K562 (cell line): ENCODE results near the gene MILR1. TPM values are rescaled to one million over a fixed set of nuclear protein-coding genes. Genes with fewer than 3 reads are reported as not detected.

Experiments used
- ATAC-seq: fragments of 200-7000 bp; cut with Tn5 transposase; 3 replicates; pipeline ENCODE4 v1.9.1; 2020; ENCODE audit warnings: moderate library complexity
- BruUV-seq: library from RNA; stranded (reverse); fragments of 400-500 nt; replicated peaks from 2 replicates; lab custom pipeline; 2021; lab: Mats Ljungman, UMichigan
- CTCF ChIA-PET: fragments of 300-600 bp; formaldehyde crosslinking; extraction: SDS; loops from one replicate; lab custom pipeline; 2021; ENCODE audit warnings: low intra/inter-chr PET ratio; lab: Yijun Ruan, JAX
- POLR2A ChIA-PET: fragments of 300-600, 350-650 bp; sonication (Branson Sonifier 250); formaldehyde crosslinking; extraction: SDS; loops from one replicate; lab custom pipeline; 2021; ENCODE audit warnings: antibody characterized with exemption, inconsistent platforms; lab: Yijun Ruan, JAX
- DNase-seq, 4 experiments: peaks; one replicate each; pipeline versions ENCODE4 v3.0.0 to v3.0.0-alpha.2; 2011 to 2018; ENCODE audit warnings: low spot score in 3 of 4, mixed read lengths in 3 of 4; ENCODE audit errors: extremely low read depth in 1 of 4
- FAIRE-seq: peaks from 2 replicates; lab custom pipeline; 2011; peaks lifted over from hg19 to GRCh38; lab: Jason Lieb, UNC
- H2AFZ ChIP-seq: 2 replicates; pipeline ENCODE4 v1.6.0; 2011; ENCODE audit warnings: low read depth, low read length, control low read depth, inconsistent platforms
- H3K27ac ChIP-seq: fragments of 200-600 bp; 3 replicates; pipeline ENCODE4 v1.8.0; 2011; ENCODE audit warnings: low read depth, mild to moderate bottlenecking, control low read depth, inconsistent platforms, low read length, moderate library complexity, mixed read lengths; ENCODE audit errors: extremely low read depth
- H3K27me3 ChIP-seq, 2 experiments: fragments of 300-600 bp in 1 of 2; 2 replicates in 1 of 2; 3 replicates in 1 of 2; pipeline versions ENCODE4 v1.6.0 to v1.8.0; 2011; ENCODE audit warnings: inconsistent platforms in 2 of 2, low read length in 2 of 2, mild to moderate bottlenecking in 1 of 2, mixed read lengths in 1 of 2, moderate library complexity in 1 of 2; ENCODE audit not compliant: control insufficient read depth in 2 of 2, insufficient read depth in 2 of 2
- H3K36me3 ChIP-seq: fragments of 300-600 bp; 3 replicates; pipeline ENCODE4 v1.8.0; 2011; ENCODE audit warnings: mild to moderate bottlenecking, low read length, inconsistent platforms; ENCODE audit not compliant: control insufficient read depth, insufficient read depth
- H3K4me1 ChIP-seq, 2 experiments: fragments of 200-600 bp in 1 of 2; replicated peaks in 1 of 2; 2 replicates in 1 of 2; 3 replicates in 1 of 2; pipeline versions ENCODE4 v1.5.1 to v1.8.0; 2011; ENCODE audit warnings: inconsistent platforms in 2 of 2, low read length in 2 of 2, mild to moderate bottlenecking in 1 of 2, mixed read lengths in 1 of 2, moderate library complexity in 1 of 2; ENCODE audit not compliant: control insufficient read depth in 2 of 2, insufficient read depth in 2 of 2
- H3K4me2 ChIP-seq: 2 replicates; pipeline ENCODE4 v1.6.1; 2011; ENCODE audit warnings: low read length, control low read depth, inconsistent platforms, mixed read lengths; ENCODE audit not compliant: insufficient read depth
- H3K4me3 ChIP-seq: fragments of 200-600 bp; sonication (generic), shearing (Covaris generic); 2 replicates; pipeline ENCODE4 v1.5.1; 2016; ENCODE audit warnings: control low read depth, inconsistent platforms
- H3K79me2 ChIP-seq: fragments of 200-600 bp; 3 replicates; pipeline ENCODE4 v1.8.0; 2011; ENCODE audit warnings: low read length, inconsistent platforms; ENCODE audit not compliant: control insufficient read depth, insufficient read depth
- H3K9ac ChIP-seq, 2 experiments: 2 replicates each; pipeline versions ENCODE4 v1.6.0 to v1.6.1; 2011; ENCODE audit warnings: low read depth in 2 of 2, low read length in 2 of 2, control low read depth in 1 of 2, inconsistent platforms in 1 of 2, mild to moderate bottlenecking in 1 of 2, mixed read lengths in 1 of 2; ENCODE audit not compliant: insufficient read depth in 1 of 2
- H3K9me1 ChIP-seq: one replicate; pipeline ENCODE4 v1.6.0; 2011; ENCODE audit warnings: inconsistent platforms, mild to moderate bottlenecking, low read length, moderate library complexity; ENCODE audit not compliant: control insufficient read depth, insufficient read depth
- H3K9me3 ChIP-seq: replicated peaks from 2 replicates; pipeline ENCODE4 v1.5.1; 2011; ENCODE audit warnings: low read depth, low read length, inconsistent platforms; ENCODE audit not compliant: control insufficient read depth, insufficient read depth
- H4K20me1 ChIP-seq: replicated peaks from 2 replicates; pipeline ENCODE4 v1.6.1; 2011; ENCODE audit warnings: low read length, inconsistent platforms, mixed read lengths; ENCODE audit not compliant: control insufficient read depth, insufficient read depth
- BRCA1 ChIP-seq, 2 experiments: fragments of 450-650 bp in 1 of 2; sonication (generic) in 1 of 2; formaldehyde crosslinking in 1 of 2; IDR thresholded peaks; 2 replicates each; pipeline versions ENCODE4 v1.5.0 to v1.6.1; 2017 to 2020; ENCODE audit warnings: mild to moderate bottlenecking in 1 of 2, missing genetic modification reagents in 1 of 2
- MIER1 ChIP-seq: fragments of 450-650 bp; IDR thresholded peaks from 2 replicates; pipeline ENCODE4 v1.6.1; 2016; ENCODE audit warnings: antibody characterized with exemption, mild to moderate bottlenecking, low read depth
- POU5F1 ChIP-seq: fragments of 150-350 bp; IDR thresholded peaks from 2 replicates; pipeline ENCODE4 v1.6.1; 2014; ENCODE audit warnings: borderline replicate concordance, low read length, low read depth, mild to moderate bottlenecking; ENCODE audit not compliant: partially characterized antibody
- TAF1 ChIP-seq: IDR thresholded peaks from 2 replicates; pipeline ENCODE4 v1.6.1; 2011; ENCODE audit warnings: mild to moderate bottlenecking, low read length, moderate library complexity; ENCODE audit not compliant: insufficient read depth, control insufficient read depth, severe bottlenecking; ENCODE audit errors: extremely low read depth
- U2AF2 ChIP-seq: fragments of 200-400 bp; formaldehyde crosslinking; optimal IDR thresholded peaks from 2 replicates; pipeline ENCODE3; 2017; ENCODE audit warnings: low read depth, mild to moderate bottlenecking, low read length
- ZFP30 ChIP-seq: fragments of 250-450 bp; sonication (Bioruptor Pico); IDR thresholded peaks from 2 replicates; pipeline ENCODE4 v1.8.0; 2022; ENCODE audit warnings: moderate library complexity, mild to moderate bottlenecking, inconsistent platforms, borderline replicate concordance
- ZFX ChIP-seq: sonication (generic); formaldehyde crosslinking; IDR thresholded peaks from 2 replicates; pipeline ENCODE4 v1.8.0; 2022; ENCODE audit warnings: mild to moderate bottlenecking, missing genetic modification reagents, moderate library complexity
- WGBS: fragments of 100-300 bp; shearing (Covaris generic); methylation state at CpG from one replicate; pipeline ENCODE4 v1.1.6; 2016; ENCODE audit warnings: low coverage, mixed read lengths; ENCODE audit not compliant: insufficient coverage; ENCODE audit errors: missing lambda C conversion rate; 5-methylcytosine and 5-hydroxymethylcytosine counted together
- in situ Hi-C: fragments of 300-500 bp; cut with MboI; formaldehyde crosslinking; loops from 4 replicates; pipeline ENCODE4 v1.15.0; 2018; ENCODE audit warnings: inconsistent platforms, mixed read lengths
- intact Hi-C: fragments of 100-400 bp; cut with micrococcal nuclease; formaldehyde crosslinking; loops from 2 replicates; pipeline ENCODE4 v1.14.2; 2022
- polyA plus RNA-seq, 8 experiments: library from polyadenylated mRNA; depleted of rRNA in 4 of 8; stranded (reverse) in 5 of 8; unstranded in 3 of 8; fragments of >200 nt; fragmentation: Nextera tagmentation in 2 of 8; fragmentation: Illumina TruSeq in 1 of 8; extraction: Ambion mirVana in 2 of 8; extraction: Trizol in 1 of 8; gene quantifications; 2 replicates each; pipeline versions ENCODE4 v1.2.1 to v1.2.3, GENCODE V29; 2011 to 2014; ENCODE audit warnings: inconsistent platforms in 1 of 8, missing spikeins in 1 of 8
- total RNA-seq, 7 experiments: library from RNA; depleted of rRNA in 6 of 7; stranded (reverse); fragments of >200 nt in 6 of 7; fragmentation: Illumina TruSeq in 2 of 7; extraction: Trizol in 2 of 7; gene quantifications; 2 replicates each; pipeline versions ENCODE4 v1.2.1 to v1.2.3, GENCODE V29; 2011 to 2021; ENCODE audit warnings: low replicate concordance in 1 of 7
- TF ChIP-seq, protein P1 (sequence below): IDR thresholded peaks from 2 replicates; pipeline ENCODE4 v1.6.1; 2012; ENCODE audit warnings: low read depth, low read length, improper control_type of control experiment, borderline replicate concordance
- TF ChIP-seq, protein P2 (sequence below): sonication (generic); formaldehyde crosslinking; IDR thresholded peaks from 2 replicates; pipeline ENCODE4 v1.8.0; 2022; ENCODE audit warnings: mild to moderate bottlenecking, missing genetic modification reagents
- TF ChIP-seq, protein P3 (sequence below): fragments of 200-400 bp; formaldehyde crosslinking; IDR thresholded peaks from 2 replicates; pipeline ENCODE4 v1.6.1; 2017; ENCODE audit warnings: mild to moderate bottlenecking, low read depth, low read length, moderate library complexity
- TF ChIP-seq, protein P4 (sequence below): fragments of 250-450 bp; sonication (Bioruptor Pico); IDR thresholded peaks from 2 replicates; pipeline ENCODE4 v1.9.0; 2021; ENCODE audit warnings: mild to moderate bottlenecking, inconsistent platforms
- TF ChIP-seq, protein P5 (sequence below): sonication (generic); formaldehyde crosslinking; IDR thresholded peaks from 2 replicates; pipeline ENCODE4 v1.9.0; 2022; ENCODE audit warnings: mild to moderate bottlenecking, missing genetic modification reagents

MILR1 gene
- total and polyA plus RNA-seq, 9 of the 15 experiments (the other 6 are each of a cell fraction or from before 2014, with no cell fraction given), result 3.8 to 14.1 (median 7.1) TPM

DNA sequence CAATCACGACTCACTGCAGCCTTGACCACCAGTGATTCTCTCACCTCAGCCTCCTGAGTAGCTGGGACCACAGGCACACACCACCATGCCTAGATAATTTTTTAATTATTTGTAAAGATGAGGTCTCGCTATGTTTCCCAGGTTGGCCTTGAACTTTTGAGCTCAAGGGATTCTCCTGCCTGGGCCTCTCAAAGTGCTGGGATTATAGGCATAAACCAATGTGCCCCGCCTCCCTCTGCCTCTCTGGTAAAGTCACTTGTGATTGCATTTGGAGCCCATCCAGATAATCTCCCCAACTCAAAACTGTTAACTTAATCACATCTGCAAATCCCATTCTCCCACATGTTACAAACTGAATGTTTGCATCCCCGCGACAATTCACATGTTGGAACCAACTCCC lies 46.4 kb upstream of the MILR1 start:
- in situ Hi-C loops (no loop called here), intact Hi-C loops (no loop called here)
- Histone ChIP-seq H4K20me1 (no peaks in the 10 kb centered on the region), H3K4me3 (no peak overlapping the region), H2AFZ (no peak overlapping the region), H3K9me3 (no peaks in the 10 kb centered on the region), H3K9ac (no peak overlapping the region), H3K9me1 (no peaks in the 10 kb centered on the region), H3K27ac (no peak overlapping the region), H3K4me1 (peaks cover 10 to 11% of the 10 kb centered on the region in 2 experiments), H3K79me2 (no peaks in the 10 kb centered on the region), H3K4me2 (no peak overlapping the region), H3K27me3 (no peaks in the 10 kb centered on the region), H3K36me3 (no peaks in the 10 kb centered on the region)
- no peak for ATAC-seq
- WGBS, result 55% methylated on average over 5 of the region's 5 CpGs
- BruUV-seq, result no TSS peak
- no peak for FAIRE-seq
- ChIA-PET CTCF (no interaction called here), POLR2A (no interaction called here)
- no peak for DNase-seq
- TF ChIP-seq POU5F1 (no peak), ZFX (CRISPR knock-in tag) (no peak), BRCA1 (IDR thresholded peaks at IDR 0.05) (no peak), BRCA1 (CRISPR knock-in tag; IDR thresholded peaks at IDR 0.05) (no peak), ZFP30 (CRISPR knock-in tag) (no peak), TAF1 (no peak), U2AF2 (no peak), MIER1 (no peak)
- TF ChIP-seq, protein P1, sequence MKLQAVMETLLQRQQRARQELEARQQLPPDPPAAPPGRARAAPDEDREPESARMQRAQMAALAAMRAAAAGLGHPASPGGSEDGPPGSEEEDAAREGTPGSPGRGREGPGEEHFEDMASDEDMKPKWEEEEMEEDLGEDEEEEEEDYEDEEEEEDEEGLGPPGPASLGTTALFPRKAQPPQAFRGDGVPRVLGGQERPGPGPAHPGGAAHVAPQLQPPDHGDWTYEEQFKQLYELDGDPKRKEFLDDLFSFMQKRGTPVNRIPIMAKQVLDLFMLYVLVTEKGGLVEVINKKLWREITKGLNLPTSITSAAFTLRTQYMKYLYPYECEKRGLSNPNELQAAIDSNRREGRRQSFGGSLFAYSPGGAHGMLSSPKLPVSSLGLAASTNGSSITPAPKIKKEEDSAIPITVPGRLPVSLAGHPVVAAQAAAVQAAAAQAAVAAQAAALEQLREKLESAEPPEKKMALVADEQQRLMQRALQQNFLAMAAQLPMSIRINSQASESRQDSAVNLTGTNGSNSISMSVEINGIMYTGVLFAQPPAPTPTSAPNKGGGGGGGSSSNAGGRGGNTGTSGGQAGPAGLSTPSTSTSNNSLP, result no peak
- TF ChIP-seq, protein P2, sequence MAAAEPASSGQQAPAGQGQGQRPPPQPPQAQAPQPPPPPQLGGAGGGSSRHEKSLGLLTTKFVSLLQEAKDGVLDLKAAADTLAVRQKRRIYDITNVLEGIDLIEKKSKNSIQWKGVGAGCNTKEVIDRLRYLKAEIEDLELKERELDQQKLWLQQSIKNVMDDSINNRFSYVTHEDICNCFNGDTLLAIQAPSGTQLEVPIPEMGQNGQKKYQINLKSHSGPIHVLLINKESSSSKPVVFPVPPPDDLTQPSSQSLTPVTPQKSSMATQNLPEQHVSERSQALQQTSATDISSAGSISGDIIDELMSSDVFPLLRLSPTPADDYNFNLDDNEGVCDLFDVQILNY (CRISPR knock-in tag), result no peak
- TF ChIP-seq, protein P3, sequence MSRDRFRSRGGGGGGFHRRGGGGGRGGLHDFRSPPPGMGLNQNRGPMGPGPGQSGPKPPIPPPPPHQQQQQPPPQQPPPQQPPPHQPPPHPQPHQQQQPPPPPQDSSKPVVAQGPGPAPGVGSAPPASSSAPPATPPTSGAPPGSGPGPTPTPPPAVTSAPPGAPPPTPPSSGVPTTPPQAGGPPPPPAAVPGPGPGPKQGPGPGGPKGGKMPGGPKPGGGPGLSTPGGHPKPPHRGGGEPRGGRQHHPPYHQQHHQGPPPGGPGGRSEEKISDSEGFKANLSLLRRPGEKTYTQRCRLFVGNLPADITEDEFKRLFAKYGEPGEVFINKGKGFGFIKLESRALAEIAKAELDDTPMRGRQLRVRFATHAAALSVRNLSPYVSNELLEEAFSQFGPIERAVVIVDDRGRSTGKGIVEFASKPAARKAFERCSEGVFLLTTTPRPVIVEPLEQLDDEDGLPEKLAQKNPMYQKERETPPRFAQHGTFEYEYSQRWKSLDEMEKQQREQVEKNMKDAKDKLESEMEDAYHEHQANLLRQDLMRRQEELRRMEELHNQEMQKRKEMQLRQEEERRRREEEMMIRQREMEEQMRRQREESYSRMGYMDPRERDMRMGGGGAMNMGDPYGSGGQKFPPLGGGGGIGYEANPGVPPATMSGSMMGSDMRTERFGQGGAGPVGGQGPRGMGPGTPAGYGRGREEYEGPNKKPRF, result no peak
- TF ChIP-seq, protein P4, sequence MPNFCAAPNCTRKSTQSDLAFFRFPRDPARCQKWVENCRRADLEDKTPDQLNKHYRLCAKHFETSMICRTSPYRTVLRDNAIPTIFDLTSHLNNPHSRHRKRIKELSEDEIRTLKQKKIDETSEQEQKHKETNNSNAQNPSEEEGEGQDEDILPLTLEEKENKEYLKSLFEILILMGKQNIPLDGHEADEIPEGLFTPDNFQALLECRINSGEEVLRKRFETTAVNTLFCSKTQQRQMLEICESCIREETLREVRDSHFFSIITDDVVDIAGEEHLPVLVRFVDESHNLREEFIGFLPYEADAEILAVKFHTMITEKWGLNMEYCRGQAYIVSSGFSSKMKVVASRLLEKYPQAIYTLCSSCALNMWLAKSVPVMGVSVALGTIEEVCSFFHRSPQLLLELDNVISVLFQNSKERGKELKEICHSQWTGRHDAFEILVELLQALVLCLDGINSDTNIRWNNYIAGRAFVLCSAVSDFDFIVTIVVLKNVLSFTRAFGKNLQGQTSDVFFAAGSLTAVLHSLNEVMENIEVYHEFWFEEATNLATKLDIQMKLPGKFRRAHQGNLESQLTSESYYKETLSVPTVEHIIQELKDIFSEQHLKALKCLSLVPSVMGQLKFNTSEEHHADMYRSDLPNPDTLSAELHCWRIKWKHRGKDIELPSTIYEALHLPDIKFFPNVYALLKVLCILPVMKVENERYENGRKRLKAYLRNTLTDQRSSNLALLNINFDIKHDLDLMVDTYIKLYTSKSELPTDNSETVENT (CRISPR knock-in tag), result no peak
- TF ChIP-seq, protein P5, sequence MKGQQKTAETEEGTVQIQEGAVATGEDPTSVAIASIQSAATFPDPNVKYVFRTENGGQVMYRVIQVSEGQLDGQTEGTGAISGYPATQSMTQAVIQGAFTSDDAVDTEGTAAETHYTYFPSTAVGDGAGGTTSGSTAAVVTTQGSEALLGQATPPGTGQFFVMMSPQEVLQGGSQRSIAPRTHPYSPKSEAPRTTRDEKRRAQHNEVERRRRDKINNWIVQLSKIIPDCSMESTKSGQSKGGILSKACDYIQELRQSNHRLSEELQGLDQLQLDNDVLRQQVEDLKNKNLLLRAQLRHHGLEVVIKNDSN, result no peak
